Stimulated activated CD4-positive, alpha-beta T cell treated with anti-CD3 and anti-CD28 coated beads, Interleukin-1b, Interleukin-23, amount 100 ng/mL, for 4 hours (primary cell): Measurements from ENCODE around the gene PINLYP.

ENCODE experiments used
- DNase-seq, 2 donors: peaks; one replicate each; pipeline ENCODE4 v3.0.0-alpha.2; 2020; ENCODE audit warnings: low read depth in 2 of 2

PINLYP gene

GRCh38 chr19:43606569-43607229, 31.1 kb downstream of the PINLYP start:
- DNase-seq = no peak

DNA sequence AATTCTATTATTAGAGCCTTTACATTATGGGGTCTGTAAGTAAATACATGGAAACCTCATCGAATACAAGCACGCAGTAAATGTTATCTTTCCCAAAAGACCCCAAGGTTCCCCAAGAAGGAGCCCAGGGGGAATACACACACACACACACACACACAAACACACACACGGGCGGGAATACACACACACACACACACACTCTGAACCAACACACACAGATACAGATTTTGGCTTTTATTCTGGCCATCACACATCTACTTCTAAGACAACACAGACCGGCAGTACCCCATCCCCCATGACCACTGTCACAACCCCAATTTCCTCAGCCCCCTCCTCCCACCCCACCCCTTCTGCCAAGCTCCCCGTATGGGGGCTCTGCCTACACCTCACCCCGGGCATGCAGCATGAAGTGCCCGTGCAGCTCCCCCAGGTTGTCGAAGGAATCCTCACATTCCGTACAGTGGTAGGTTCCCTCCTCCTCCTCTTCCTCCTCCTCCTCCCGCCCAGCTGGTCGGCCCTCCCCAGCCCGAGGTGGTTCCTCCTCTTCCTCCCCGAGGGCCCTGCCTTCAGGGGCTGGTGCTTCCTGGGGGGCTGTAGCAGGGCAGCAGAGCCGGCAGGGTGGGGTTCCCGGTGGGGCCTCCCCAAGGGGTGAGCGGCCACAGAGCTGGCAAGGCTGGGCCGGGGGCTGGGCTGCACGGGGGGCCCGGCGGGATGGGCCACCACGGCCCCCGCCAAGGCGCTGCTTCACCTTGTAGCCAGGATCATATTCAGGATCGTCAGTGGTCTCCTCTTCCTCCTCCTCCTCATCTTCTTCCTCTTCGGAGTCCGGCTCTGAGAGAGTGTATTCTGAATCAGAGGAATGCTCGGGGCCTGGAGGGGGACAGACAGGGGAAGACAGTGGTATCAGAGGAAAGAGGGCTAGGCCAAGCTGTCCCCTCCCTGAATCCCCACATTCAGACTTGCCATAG, 31.9 kb downstream of the PINLYP start:
- DNase-seq = no peak

GRCh38 chr19:43609872-43610271, 34.3 kb downstream of the PINLYP start:
- DNase-seq = no peak

DNA sequence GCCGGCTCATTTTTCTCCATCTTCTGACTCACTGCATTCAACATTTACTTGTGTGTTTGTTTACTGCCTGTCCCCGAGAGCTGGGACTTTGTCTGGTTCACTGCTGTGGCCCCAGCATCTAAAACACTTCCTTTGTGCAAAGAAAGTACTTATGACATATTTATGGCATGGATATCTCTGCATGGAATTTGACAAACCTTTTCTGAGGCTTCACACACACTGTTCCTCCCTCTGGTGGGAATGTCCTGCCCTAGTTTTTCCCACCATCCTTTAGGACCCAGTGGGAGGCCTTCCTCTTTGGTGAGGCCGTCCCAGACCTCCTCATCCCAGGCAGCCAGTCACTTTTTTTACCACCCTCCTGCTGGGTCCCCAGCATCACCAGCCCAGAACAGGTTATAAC, 34.9 kb downstream of the PINLYP start:
- DNase-seq = no peak

GRCh38 chr19:43611788-43612187, 36.2 kb downstream of the PINLYP start, which contains the start of gene SRRM5:
Gene SRRM5 (plus strand): TSS chr19:43612088. CDS start chr19:43612122, 34 bp downstream.
- DNase-seq = no peak

GRCh38 chr19:43612374-43612773, 36.8 kb downstream of the PINLYP start:
- no peak for DNase-seq

DNA sequence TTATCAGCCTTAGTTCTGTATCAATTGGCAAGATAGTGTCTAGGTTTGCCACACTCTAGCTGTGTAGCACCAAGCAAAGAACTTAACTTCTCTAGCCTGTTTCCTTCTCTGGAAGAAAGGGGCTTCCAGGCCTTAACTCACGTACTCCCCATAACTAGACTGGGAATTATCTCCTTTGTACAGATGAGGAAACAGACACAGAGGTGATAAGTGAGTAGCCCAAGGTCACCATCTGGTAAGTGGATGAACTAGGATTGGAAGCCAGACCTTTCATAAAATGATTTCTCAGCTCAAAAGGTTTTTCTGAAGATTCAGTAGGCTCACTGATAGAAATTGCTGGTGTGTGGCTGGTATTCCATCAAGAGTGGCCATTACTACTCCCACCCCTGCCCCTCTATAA, 40.7 kb downstream of the PINLYP start:
- DNase-seq = no peak

DNA sequence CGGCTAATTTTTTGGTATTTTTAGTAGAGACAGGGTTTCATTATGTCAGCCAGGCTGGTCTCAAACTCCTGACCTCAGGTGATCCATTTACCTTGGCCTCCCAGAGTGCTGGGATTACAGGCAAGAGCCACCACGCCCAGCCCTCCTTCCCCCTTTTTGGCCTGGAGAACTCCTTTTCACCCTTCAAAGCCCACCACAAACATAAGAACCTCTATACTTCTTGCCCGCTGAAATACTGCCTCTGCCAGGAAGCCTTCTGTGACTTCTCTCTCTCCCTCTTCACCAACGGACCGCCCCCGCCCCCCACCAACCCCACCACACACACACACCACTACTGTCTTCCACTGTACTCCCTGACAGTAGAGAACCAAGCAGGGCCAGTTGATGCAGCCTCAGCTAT, 41.4 kb downstream of the PINLYP start:
- DNase-seq = no peak

DNA sequence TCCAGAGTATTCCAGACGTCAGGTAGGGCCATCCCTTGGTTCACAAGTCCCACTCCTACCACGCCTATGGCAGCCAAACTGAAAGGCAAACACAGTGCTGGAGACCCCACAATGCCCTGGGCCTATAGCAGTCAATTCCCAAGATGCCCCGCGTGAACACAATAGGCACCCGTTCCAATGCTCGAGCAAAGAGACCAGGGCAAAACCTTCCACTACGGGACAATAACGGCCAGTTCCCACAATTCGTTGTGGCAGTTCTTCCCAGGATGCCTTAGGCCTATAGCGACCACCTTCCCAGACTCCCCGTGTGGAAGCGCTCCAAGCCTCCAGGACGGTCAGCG, 43.3 kb downstream of the PINLYP start:
- peak in 1 of 2 donors; percentile 24 for DNase-seq

DNA sequence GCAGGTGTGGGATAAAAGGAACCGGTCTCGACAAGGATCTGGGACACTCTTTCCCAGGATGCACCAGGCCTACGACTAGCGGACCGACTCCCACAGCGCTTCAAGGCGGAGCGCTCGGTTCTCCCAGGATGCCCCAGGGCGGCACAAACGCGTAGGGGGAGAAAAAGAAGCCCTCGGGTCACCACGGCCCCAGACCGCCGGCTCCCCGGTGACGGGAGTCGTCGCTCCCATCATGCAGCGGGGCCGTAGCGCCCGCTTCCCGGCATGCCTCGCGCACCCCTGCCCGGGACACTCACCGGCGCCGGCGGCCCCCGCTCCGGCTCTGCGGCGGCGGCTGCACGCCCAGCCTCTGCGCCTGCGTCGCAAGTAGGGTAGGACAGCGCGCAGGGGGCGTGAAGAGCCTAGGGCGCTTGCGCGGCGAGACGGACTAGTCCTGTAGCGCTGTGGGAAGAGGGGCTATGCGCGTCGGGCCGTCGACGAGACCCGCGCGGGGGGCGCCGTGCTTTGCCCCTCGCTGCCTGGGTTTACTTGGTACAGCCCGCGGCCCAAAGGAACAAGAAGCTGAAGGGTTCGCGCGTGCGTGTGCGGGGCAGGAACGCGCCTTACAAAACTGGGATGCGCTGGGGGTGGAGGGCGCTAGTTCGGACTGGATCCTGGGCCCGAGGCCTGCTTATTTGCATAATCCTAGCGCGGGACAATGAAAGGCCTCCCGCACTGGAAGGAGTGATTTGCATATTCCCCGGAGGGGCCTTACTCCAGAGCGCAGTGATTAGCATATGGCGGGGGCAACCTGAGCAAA, 43.9 kb downstream of the PINLYP start, which contains the start of gene ZNF428:
Gene ZNF428, minus strand, starts transcription at position 368 of the 799 bp plus-strand sequence. CDS start 5,325 bp downstream, outside the sequence.
- peak; percentile 74 to 80 for DNase-seq

- DNase-seq = peak; percentile 80 to 82
Measured at GRCh38 chr19:43620061-43621001, 44.7 kb downstream of the PINLYP start.

- DNase-seq = no peak
Measured at GRCh38 chr19:43622070-43622469, 46.5 kb downstream of the PINLYP start.

GRCh38 chr19:43622956-43623355, 47.4 kb downstream of the PINLYP start:
- no peak for DNase-seq

DNA sequence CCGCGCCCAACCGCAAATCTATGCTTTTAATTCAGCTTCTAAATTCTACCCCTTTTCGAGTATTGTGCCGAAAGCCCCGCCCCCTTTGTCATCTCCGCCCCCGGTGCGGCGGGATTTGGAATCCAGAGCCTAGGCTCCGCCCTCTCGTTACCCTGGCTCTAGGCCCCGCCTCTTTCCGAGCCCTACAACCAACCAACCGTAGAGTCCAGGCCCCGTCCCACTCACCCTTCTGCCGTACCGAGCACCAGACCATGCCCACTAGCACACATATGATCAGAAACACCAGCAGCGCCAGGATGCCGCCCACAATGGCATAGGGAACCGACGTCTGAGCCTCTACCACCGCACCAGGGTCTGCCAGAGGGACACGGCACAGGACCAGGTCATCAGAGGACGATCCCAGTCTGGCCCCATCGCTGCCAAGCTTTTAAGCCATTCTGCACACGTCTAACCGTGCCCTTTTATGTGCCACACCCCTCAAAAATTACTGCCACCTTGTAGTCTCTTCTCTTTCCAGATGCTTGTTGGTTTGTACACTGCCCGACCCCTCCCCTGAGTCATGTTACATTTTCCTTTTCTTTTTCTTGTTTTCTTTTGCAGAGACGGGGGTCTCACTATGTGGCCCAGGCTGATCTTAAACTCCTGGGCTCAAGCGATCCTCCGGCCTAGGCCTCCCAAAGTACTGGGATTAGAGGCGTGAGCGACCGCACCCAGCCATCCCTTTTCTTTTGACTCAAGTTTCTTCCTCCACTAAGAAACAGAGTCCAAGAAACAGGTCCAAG, 48.5 kb downstream of the PINLYP start:
- no peak for DNase-seq

- peak; percentile 75 to 82 for DNase-seq
Measured at GRCh38 chr19:43624933-43625332, 49.3 kb downstream of the PINLYP start.

DNA sequence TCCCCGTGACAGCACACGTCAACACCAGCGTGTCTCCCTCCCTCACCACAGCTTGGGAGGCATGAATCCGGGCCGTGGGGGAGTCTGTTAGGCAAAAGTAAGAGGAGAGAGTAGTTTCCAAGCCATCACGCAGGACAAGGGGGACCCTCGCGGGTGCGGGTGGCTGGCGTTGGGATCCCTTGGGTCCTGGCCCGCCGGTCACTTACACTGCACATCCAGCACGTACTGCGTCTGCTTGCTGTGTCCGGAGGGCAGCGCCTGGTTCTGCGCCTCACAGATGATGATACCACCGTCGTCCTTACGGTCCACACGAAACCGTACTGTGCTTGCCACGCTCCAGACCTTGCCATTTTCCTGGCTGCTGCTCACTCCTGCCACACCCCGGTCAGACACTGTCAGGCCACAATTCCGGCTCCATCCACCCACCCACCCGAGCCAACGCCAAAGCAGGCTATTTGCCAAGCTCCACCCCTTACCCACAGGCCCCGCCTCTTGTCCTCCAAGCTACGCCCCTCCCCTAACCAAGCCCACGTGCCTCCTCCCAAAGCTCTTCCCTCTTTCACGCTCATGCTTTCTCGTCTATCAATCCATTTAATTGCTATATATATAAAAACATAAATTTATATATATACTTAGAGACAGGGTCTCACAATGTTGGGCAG, 50.4 kb downstream of the PINLYP start:
- no peak for DNase-seq

- DNase-seq = no peak
Measured at GRCh38 chr19:43626838-43627237, 51.2 kb downstream of the PINLYP start.

DNA sequence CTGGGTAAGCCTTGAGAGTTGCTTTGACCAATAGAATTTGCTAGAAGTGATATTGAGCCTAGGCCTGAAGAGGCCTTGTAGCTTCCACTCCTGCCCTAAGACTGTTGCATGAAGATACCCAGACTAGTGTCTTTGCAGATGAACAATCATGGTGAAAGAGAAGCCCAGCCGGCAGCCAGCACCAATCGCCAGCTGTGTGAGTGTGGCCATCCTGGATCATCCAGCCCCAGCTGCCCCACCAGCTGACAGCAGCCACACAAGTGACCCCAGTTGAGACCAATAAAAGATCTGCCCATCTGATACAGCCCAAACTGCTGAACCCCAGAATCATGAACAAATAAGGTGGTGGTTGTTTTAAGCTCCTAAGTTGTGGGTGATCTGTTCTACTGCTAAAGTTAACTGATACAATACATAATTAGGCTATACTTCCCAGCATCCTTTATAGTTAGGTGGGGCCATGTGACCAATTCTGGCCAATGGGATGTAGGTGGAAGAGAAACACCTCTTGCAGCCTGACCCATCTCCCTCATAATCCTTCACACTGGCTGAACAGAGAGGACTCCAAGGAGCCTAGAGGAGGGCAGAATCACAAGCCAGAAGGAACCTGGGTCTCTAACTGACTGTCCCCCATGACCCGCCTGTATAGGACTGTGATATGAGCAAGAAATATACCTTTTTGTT, 53.2 kb downstream of the PINLYP start:
- DNase-seq = no peak

GRCh38 chr19:43631491-43631890, 55.9 kb downstream of the PINLYP start:
- no peak for DNase-seq
